A673 (cell line): Measurements from ENCODE around the gene AMH. TPM values are rescaled to one million over a fixed set of nuclear protein-coding genes. Genes with fewer than 3 reads are reported as not detected.
A peak's percentile ranks its signal among the peaks of the same experiment; 100 is the strongest.

Experiments
- BruUV-seq: library from RNA; stranded (reverse); fragments of 400-500 nt; replicated peaks from 2 replicates; lab custom pipeline; 2021; lab: Mats Ljungman, UMichigan
- CTCF ChIA-PET: fragments of 300-600 bp; sonication (Branson Sonifier 250); formaldehyde crosslinking; loops from one replicate; lab custom pipeline; 2022; ENCODE audit warnings: antibody characterized with exemption; lab: Charles Lee
- POLR2A ChIA-PET: fragments of 300-600 bp; sonication (Branson Sonifier 250); formaldehyde crosslinking; loops from one replicate; lab custom pipeline; 2022; ENCODE audit warnings: antibody characterized with exemption; ENCODE audit not compliant: low non-redundant PET; lab: Charles Lee
- DNase-seq: peaks from one replicate; pipeline ENCODE4 v3.0.0-alpha.2; 2015; ENCODE audit warnings: low spot score
- H3K27ac ChIP-seq: fragments of 200-600 bp; sonication (generic); 2 replicates; pipeline ENCODE4 v1.5.1; 2016; ENCODE audit warnings: mixed run types, low read depth, mild to moderate bottlenecking, mixed read lengths, antibody characterized with exemption, low read length; ENCODE audit not compliant: poor library complexity, severe bottlenecking
- H3K27me3 ChIP-seq: fragments of 200-600 bp; sonication (generic); replicated peaks from 2 replicates; pipeline ENCODE4 v1.6.1; 2017; ENCODE audit warnings: mixed run types, low read depth, mild to moderate bottlenecking, mixed read lengths, antibody characterized with exemption, low read length; ENCODE audit not compliant: insufficient read depth, poor library complexity
- H3K36me3 ChIP-seq: fragments of 200-600 bp; sonication (generic); 2 replicates; pipeline ENCODE4 v1.6.1; 2016; ENCODE audit warnings: mixed run types, mild to moderate bottlenecking, mixed read lengths, antibody characterized with exemption, low read length; ENCODE audit not compliant: insufficient read depth, poor library complexity, severe bottlenecking
- H3K4me1 ChIP-seq: fragments of 200-600 bp; sonication (generic); 2 replicates; pipeline ENCODE4 v1.6.1; 2017; ENCODE audit warnings: mixed run types, mild to moderate bottlenecking, mixed read lengths, antibody characterized with exemption, low read length; ENCODE audit not compliant: insufficient read depth, poor library complexity, severe bottlenecking
- H3K4me3 ChIP-seq: fragments of 200-600 bp; sonication (generic); 2 replicates; pipeline ENCODE4 v1.5.1; 2016; ENCODE audit warnings: low read depth, mixed run types, mild to moderate bottlenecking, mixed read lengths, low read length; ENCODE audit not compliant: poor library complexity, severe bottlenecking
- H3K9me3 ChIP-seq: fragments of 200-600 bp; sonication (generic); 2 replicates; pipeline ENCODE4 v1.6.1; 2016; ENCODE audit warnings: mixed run types, low read depth, mild to moderate bottlenecking, mixed read lengths, antibody characterized with exemption, low read length; ENCODE audit not compliant: poor library complexity, severe bottlenecking
- EZH2 ChIP-seq: fragments of 200-600 bp; sonication (generic); IDR thresholded peaks from 2 replicates; pipeline ENCODE4 v1.6.1; 2017; ENCODE audit warnings: borderline replicate concordance, low read depth, mild to moderate bottlenecking, mixed read lengths, antibody characterized with exemption, low read length; ENCODE audit not compliant: poor library complexity, severe bottlenecking
- intact Hi-C: fragments of 100-400 bp; cut with micrococcal nuclease; formaldehyde crosslinking; loops from one replicate; pipeline ENCODE4 v1.10.0; 2022; ENCODE audit not compliant: unreplicated experiment
- microRNA-seq: library from miRNA; unstranded; fragments of <30 nt; microRNA quantifications from one replicate; pipeline ENCODE4 v1.2.0, GENCODE V29; 2021
- total RNA-seq: library from RNA; stranded (reverse); gene quantifications from 2 replicates; pipeline ENCODE4 v1.2.3, GENCODE V29; 2021
- TF ChIP-seq, protein P1 (sequence below): fragments of 300-800, 200-600 bp; sonication (generic); conservative IDR thresholded peaks from 2 replicates; pipeline ENCODE4 v1.5.1; 2017; ENCODE audit warnings: low read depth, mild to moderate bottlenecking, antibody characterized with exemption, low read length, moderate library complexity, mixed read lengths

AMH gene
- total RNA-seq, 1 experiment from 2014 or later = 16.3 TPM

DNA sequence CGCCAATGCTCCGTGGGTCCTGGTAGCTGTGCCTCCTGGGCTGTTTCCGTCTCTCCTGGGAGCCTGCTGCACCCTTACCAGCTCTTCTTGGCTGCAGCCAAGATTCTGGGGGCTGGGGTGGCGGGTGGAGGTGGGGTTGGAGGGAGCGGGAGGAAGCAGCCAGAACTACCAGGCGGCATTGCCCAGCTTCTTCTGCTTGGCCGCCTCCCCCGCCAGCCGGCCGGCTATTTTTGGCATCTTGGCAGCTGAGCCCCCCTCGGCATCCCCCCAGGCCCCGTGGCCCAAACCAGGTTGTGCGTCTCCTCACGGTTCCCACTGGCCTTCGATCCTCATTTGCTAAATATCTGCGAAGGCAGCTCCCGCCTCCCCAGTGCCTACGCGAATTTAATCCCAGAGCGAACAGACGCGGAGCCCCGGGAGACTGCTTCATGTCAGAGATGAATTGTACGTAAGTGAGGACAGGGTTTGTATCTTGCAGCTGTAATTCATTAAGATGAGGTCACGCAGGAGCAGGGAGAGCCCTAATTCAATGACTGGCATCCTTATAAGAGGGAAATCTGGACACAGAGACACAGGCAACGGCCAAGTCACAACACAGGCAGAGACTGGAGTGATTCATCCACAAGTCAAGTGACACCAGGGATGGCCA is 45.7 kb downstream of the AMH start:
- Histone ChIP-seq H3K4me1 (peaks cover 18% of the 10 kb centered on the region), H3K4me3 (no peak overlapping the region), H3K9me3 (no peaks in the 10 kb centered on the region), H3K27ac (no peak overlapping the region), H3K36me3 (no peaks in the 10 kb centered on the region), H3K27me3 (peaks cover 30% of the 10 kb centered on the region)
- intact Hi-C loops = no loop called here
- DNase-seq = peak; percentile 66
- TF ChIP-seq, protein P1, sequence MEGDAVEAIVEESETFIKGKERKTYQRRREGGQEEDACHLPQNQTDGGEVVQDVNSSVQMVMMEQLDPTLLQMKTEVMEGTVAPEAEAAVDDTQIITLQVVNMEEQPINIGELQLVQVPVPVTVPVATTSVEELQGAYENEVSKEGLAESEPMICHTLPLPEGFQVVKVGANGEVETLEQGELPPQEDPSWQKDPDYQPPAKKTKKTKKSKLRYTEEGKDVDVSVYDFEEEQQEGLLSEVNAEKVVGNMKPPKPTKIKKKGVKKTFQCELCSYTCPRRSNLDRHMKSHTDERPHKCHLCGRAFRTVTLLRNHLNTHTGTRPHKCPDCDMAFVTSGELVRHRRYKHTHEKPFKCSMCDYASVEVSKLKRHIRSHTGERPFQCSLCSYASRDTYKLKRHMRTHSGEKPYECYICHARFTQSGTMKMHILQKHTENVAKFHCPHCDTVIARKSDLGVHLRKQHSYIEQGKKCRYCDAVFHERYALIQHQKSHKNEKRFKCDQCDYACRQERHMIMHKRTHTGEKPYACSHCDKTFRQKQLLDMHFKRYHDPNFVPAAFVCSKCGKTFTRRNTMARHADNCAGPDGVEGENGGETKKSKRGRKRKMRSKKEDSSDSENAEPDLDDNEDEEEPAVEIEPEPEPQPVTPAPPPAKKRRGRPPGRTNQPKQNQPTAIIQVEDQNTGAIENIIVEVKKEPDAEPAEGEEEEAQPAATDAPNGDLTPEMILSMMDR = no peak
- TF ChIP-seq EZH2 = no peak
- no TSS peak for BruUV-seq
- ChIA-PET POLR2A (interaction anchor here (0.5 to 0.7 kb wide), 3 partner anchors 45 to 455 kb away, joined by 4 to 11 read pairs (median 4); no protein-coding TSS in a partner anchor), CTCF (interaction anchor here (0.5 to 0.6 kb wide), 3 partner anchors 74 to 274 kb away, joined by 3 to 8 read pairs (median 6); no protein-coding TSS in a partner anchor)

DNA sequence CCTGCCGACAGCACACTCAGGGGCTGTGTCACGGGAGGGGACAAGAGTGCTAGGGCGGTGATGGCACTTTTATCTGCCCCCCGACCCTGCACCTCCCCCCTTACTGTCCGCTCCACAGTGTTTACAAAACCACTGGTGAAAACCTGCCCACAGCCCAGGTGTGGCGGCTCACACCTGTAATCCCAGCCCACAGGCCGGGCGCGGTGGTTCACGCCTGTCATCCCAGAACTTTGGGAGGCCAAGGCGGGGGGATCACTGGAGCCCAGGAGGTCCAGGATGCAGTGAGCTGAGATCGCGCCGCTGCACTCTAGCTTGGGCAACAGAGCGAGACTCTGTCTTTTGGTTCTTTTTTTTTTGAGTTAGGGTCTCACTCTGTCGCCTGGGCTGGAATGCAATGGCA is 47.0 kb downstream of the AMH start:
- BruUV-seq = no TSS peak
- ChIA-PET POLR2A (no interaction called here), CTCF (no interaction called here)
- Histone ChIP-seq H3K4me1 (peaks cover 11% of the 10 kb centered on the region), H3K27ac (no peak overlapping the region), H3K36me3 (no peaks in the 10 kb centered on the region), H3K27me3 (peaks cover 17% of the 10 kb centered on the region), H3K4me3 (no peak overlapping the region), H3K9me3 (no peaks in the 10 kb centered on the region)
- DNase-seq = no peak
- intact Hi-C loops = no loop called here
- TF ChIP-seq EZH2 = no peak
- TF ChIP-seq, protein P1 = no peak

DNA sequence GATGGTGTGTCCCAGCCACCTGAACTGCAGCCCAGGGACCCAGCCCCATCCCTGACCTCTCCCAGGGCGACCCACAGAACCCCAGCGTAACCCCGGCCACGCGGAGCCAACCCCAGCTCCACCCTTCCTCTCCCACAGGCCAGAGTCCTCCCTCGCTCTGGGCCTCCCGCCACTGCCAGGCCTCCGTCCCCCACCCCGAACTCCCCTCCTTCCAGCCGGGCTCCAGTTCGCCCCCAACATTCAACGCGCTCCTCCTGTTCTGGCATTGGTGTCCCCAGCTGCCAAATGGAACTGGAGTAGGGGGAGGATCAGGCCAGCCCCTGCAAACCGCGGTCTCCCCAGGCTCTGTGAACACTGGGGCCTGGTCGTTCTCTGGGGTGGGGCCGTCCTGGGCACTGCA is 51.4 kb downstream of the AMH start:
- H3K4me3 ChIP-seq = no peak overlapping the region
- H3K27me3 ChIP-seq = no peaks in the 10 kb centered on the region
- H3K9me3 ChIP-seq = no peaks in the 10 kb centered on the region
- no peaks in the 10 kb centered on the region for H3K36me3 ChIP-seq
- BruUV-seq = no TSS peak
- H3K27ac ChIP-seq = no peak overlapping the region
- H3K4me1 ChIP-seq = no peaks in the 10 kb centered on the region
- DNase-seq = no peak
- ChIA-PET CTCF (no interaction called here), POLR2A (no interaction called here)
- intact Hi-C loops = no loop called here
- TF ChIP-seq, protein P1 = no peak
- TF ChIP-seq EZH2 = no peak

Small RNAs within 50 kb of the gene (microRNA-seq; reads per million reads assigned to microRNA genes)
- 25.9 reads per million, percentile 46 among the genes with 10 or more reads in this experiment for gene MIR1227
- gene MIR4321 = not detected

Other genes starting within 250 kb of the AMH start
- 91.7 and 110 TPM in 2 replicates for gene BTBD2, start 233.6 kb upstream of the AMH start, total RNA-seq
- 106 and 107 TPM in 2 replicates for gene MKNK2, start 198.1 kb upstream of the AMH start, total RNA-seq
- 40.7 and 47.1 TPM in 2 replicates for gene MOB3A, start 153.0 kb upstream of the AMH start, total RNA-seq
- 1.6 and 2.5 TPM in 2 replicates for gene IZUMO4, start 152.4 kb upstream of the AMH start, total RNA-seq
- 148 and 154 TPM in 2 replicates for gene AP3D1, start 97.8 kb upstream of the AMH start, total RNA-seq
- gene DOT1L, start 85.4 kb upstream of the AMH start, total RNA-seq = 71.2 and 78.8 TPM in 2 replicates
- gene PLEKHJ1, start 13.0 kb upstream of the AMH start, total RNA-seq = 73.7 and 75.9 TPM in 2 replicates
- gene SF3A2, start 12.5 kb upstream of the AMH start, total RNA-seq = 186 and 187 TPM in 2 replicates
- gene JSRP1, start 7.1 kb downstream of the AMH start, total RNA-seq = 0.73 TPM in 1 of 2 replicates, not detected in the other
- gene PEAK3, start 32.9 kb downstream of the AMH start, total RNA-seq = not detected in 2 replicates
- gene LINGO3, start 58.8 kb downstream of the AMH start, total RNA-seq = not detected in 2 replicates
- 137 and 152 TPM in 2 replicates for gene LSM7, start 79.3 kb downstream of the AMH start, total RNA-seq
- gene SPPL2B, start 79.4 kb downstream of the AMH start, total RNA-seq = 86.8 and 94.2 TPM in 2 replicates
- not detected in 2 replicates for gene TMPRSS9, start 110.9 kb downstream of the AMH start, total RNA-seq
- 206 and 213 TPM in 2 replicates for gene TIMM13, start 178.3 kb downstream of the AMH start, total RNA-seq
- gene LMNB2, start 207.6 kb downstream of the AMH start, total RNA-seq = 241 and 243 TPM in 2 replicates
- gene GADD45B, start 226.8 kb downstream of the AMH start, total RNA-seq = 12.3 and 16.4 TPM in 2 replicates